Epithelial cell of prostate (primary cell): Measurements from ENCODE around the gene SRL.
"Not testable (repeated sequence)": the region's sequence is repeated elsewhere in the genome, so short reads cannot be mapped to it uniquely, and the experiment has no call there.

Experiments used
- DNase-seq: peaks from one replicate; pipeline ENCODE4 v3.0.0-alpha.2; 2011; ENCODE audit warnings: low read depth, low spot score
- H3K27ac ChIP-seq: fragments of 450-650 bp; 2 replicates; pipeline ENCODE4 v1.5.1; 2017; ENCODE audit warnings: mild to moderate bottlenecking

SRL gene

DNA sequence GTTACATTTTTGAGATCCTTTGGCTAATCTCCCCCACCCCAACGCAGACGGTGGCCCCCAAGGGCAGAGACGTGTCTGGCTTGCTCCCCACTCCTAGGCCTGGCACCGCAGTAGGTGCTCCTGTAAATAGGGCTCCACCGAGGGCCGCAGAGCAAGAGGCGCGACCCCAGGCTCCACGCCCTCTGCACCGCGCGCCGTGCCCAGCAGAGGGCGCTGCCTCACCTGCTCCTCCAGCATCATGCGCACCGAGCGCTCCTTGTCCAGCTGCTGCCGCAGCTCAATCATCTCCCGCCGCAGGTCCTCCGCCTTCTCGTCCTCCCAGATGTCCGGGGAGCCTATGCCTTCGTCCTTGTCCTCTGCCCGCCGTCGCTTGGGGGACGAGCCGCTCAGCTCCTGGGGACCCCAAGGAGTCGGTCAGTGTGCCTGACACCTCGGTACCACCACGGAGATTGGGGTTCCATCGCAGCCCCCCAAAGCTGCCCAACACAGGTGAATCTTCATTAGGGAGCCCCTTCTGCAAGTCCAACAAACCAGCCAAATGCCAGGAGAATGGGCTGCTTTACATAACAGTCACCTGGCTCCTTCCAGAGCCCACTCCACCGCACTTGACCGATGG, 19.8 kb upstream of the SRL start:
- H3K27ac ChIP-seq = no peak overlapping the region
- DNase-seq = no peak

DNA sequence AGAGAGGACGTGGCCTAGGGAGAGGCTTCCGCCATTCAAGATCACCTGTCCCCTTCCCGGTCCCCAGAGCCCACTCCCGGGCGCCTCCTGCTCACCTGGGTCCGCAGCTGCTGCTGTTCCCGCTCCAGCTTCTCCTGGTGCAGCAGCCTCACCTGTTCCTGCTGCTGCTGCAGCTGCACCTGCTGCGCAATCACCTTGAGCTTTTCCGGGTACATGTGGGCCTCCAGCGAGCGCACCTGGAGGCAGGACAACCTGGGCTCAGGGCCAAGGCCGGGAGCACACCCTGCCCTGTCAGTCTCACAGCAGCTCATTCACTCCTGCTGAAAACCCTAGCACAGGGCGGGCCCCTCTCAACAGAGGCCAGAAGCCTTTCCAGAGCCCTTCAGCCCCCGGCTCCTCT, 18.5 kb upstream of the SRL start:
- no peak for DNase-seq
- no peak overlapping the region for H3K27ac ChIP-seq

DNA sequence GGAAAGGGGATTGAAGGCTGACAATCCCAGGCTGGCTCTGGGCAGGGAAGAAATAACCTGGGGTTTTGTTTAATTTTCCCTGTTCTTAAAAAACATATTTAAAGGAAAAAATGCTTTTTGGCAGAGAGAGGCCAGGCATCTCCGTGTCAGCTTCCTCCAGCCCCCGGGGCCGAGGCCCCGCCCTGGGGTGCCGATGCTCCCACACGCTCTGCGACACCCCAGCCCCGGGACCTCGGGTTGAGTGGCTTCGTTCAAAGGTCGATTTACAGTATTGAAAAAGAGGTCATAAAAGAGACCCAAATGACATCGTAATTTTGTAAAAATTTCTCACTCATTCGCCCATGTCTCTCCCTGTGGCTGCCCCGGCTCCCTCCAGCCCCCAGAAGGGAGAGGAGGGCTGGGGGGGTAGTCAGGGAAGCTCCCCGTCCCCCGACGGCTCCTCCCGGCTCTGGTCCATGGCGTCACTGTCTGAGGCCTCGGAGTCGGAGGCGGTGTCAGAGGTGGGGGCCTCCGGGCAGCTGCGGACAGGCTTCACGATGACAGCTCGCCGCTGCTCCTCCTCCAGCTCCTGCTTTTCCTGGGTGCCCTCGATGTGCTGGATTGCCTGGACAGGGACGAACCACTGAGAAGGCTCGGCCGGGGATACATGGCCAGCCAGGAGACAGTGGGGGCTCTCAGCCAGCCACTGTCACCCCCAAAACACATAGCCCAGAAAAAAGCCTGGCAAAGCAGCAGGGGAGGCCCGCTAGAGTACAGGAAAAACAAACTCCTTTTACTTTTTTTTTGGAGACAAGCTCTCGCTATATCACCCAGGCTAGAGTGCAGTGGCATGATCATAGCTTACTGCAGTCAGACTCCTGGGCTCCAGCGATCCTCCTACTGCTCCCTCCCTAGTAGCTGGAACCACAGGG, 16.0 kb upstream of the SRL start:
- DNase-seq = no peak

DNA sequence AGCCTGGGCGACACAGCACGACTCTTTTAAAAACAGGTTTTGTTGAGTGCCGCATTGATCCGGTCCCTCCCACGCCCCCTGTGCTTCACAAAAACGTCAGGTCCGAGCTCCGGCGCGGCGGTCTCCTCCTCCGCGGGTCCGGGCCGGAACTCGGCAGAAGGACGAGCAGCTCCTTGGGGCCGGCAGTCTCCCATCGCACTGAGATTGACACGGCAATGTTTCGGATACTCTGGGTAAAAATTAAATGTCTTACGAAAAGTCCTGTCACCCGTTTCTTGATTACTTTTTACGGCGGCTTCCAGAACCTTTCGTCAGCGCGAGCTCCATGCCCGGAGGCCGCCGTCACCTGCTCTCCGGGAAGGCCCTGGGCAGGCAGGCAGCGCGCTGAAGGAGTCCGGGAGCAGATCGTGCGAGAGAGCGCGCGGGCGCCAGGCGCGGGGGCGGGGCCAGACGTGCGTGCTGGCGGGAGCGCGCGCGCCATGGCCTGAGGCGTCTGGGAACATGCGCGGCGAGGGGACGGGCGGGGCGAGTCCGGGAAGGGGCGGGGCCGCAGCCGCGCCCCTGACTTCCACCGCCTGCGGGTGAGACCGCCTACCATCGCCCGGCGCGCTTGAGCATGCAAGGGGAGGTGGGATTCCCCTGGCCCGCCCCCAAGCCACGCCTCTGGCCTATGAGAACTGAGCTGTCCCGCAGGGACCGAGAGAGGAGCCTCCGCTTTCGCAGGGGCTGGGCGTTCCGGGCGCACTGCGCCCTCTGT, 11.7 kb upstream of the SRL start:
- peak; percentile 93 for DNase-seq
- H3K27ac ChIP-seq = peak overlapping the region; percentile 84

More for the DNA sequence above, 16.0 kb upstream of the SRL start:
- no peak overlapping the region for H3K27ac ChIP-seq

DNA sequence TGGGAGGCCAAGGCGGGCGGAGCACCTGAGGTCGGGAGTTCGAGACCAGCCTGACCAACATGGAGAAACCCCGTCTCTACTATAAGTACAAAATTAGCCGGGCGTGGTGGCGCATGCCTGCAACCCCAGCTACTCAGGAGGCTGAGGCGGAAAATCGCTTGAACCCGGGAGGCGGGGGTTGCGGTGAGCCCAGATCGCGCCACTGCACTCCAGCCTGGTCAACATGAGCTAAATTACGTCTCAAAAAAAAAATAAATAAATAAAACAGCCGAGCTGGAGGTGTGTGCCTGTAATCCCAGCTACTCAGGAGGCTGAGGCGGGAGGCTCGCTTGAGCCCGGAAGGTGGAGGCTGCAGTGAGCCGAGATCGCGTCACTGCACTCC, 11.1 kb upstream of the SRL start:
- peak overlapping the region; percentile 84 for H3K27ac ChIP-seq
- not testable (repeated sequence) for DNase-seq

DNA sequence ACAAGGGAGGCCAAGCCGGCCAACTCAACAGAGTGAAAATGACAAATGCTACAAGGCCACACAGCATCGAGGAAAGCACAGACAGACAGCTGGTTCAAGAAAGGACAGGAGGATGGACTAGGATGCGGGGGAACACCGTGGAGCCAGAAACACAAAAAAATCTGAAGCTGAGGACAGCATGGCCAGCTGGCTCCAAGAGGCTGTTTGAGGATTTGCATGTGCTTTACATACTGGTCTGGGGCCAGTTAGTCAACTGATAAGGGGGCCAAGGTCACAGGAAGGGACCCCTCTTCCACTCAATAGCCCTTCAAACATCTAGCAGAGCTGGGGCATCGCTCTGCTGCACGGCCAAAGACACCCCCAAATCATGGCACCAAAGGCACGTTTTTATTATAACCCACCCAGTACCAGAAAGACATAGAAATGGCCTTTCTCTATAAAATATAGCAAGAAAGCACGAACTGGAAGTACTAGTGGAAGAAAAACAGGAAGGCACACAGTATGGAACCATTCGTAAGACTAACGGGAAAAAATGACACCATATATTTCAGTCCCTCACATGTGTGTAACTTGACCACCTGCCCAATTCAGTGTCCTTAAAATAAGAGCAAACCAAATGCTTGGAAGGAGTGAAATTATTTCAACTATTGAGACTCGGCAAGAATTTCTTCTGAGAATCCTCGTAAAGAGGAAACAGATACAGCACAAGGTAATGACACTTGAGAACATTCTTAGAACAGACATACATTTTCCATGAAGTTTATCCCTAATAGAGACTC, 7.8 kb upstream of the SRL start:
- H3K27ac ChIP-seq = no peak overlapping the region
- no peak for DNase-seq

DNA sequence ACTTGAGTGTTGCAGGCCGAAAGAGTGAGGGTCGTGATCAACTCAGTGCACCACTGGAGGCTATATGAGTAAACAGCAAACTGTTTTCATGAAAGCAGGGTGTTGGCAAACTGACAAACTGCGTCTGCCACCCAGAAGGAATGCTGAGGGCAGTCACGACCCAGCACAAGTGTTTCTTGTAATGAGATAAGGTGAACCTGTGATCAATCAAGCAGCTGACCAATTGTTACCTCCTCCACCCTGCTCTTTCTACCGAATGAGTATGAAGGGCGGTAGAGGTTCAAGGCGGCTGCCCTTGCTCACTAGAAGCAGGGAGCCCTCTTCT, 5.5 kb upstream of the SRL start:
- no peak for DNase-seq
- H3K27ac ChIP-seq = no peak overlapping the region

DNA sequence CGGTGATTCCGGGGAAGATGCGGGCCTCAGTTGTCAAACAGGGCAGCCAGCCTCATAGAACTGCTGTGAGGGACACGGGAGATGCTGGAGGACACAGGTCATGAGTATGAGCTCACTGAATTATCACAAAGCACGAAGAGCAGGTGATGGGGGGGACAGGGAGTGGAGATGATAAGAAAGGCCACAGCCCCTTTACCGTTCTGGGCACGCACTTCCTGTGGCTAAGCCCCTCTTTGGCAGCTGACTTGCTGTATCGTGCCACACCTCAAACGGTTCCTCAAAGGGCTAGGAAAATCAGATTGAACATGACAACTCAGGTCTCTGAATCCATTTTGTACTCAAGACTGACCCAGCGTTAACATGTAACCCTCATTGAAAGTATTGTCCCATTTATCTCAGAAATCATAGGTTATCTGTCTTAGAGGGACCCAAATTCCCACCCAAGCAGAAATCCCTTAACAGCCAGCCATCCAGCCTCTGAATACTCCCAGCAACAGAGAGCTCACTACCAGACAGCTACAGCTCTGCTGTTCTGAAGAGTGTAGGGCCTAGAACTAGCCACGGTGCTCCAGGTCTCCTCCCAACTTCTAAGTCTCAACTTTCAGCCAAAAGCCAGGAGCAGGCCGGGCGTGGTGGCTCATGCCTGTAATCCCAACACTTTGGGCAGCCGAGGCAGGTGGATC, 5.0 kb upstream of the SRL start:
- no peak for DNase-seq
- H3K27ac ChIP-seq = no peak overlapping the region

DNA sequence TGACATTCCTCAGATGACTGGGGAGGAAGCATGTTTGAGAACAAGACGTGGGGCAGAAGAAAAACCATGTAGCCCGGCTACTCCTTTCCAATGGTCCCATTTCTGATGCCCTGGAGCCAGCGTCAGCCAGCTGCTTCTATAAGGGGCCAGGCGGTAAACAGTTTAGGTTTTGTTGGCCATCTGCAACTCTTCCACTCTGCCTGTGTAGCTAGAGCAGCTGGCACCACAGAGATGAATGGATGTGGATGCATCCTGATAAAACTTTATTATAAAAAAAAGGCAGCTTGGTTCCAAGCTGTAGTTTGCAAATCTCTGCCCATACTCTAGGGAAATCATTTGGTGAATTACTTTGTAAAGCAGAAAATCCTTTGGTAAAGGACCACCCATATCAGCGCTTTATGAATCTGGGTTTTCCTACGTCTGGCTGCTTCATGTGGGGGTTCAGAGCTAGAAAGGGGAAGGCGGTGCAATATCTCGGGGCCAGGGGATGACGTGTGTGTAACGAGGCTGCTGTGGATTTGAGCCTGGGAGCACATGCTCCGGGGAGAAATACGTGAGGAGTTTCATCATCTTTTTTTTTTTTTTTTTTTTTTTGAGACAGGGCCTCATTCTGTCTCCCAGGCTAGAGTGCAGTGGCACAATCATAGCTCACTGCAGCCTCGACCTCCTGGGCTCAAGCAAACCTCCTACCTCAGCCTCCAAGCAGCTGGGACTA, 3.4 kb upstream of the SRL start:
- no peak for DNase-seq
- no peak overlapping the region for H3K27ac ChIP-seq

DNA sequence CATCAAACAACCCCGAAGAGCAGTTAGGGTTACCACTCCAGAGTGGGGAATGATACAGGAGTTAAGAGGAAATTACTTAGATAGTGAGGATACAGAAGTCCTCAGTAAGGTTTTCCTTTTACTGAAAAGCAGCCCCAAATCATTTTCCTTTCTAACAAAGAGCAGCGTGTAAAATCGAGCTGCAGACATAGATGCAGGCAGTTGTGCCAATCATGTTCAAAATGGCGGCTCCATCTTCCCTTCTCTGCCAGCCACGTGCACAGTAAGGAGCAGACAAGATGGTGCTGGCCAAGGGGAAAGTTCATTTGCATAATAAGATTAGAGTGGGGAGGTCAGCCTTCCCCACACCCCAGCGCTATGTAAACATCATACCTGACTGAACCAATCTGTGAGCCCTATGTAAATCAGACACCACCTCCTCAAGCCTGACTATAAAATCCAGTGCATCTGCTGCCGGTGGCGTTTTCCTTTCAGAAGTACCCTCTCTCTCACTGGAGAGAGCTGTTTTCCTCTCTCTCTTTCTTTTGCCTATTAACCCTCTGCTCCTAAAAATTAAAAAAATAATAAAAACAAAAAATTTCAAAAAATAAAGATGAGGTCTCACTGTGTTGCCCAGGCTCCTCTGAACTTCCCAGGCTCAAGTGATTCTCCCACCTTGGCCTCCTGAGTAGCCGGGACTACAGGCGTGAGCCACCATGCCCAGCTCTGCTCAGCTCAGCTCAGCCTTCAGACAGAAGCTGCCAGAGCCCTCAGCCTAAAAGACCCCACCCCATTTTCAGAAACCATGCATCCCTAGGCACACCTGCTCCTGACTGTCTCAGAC, 2.6 kb upstream of the SRL start:
- DNase-seq = no peak
- H3K27ac ChIP-seq = no peak overlapping the region

DNA sequence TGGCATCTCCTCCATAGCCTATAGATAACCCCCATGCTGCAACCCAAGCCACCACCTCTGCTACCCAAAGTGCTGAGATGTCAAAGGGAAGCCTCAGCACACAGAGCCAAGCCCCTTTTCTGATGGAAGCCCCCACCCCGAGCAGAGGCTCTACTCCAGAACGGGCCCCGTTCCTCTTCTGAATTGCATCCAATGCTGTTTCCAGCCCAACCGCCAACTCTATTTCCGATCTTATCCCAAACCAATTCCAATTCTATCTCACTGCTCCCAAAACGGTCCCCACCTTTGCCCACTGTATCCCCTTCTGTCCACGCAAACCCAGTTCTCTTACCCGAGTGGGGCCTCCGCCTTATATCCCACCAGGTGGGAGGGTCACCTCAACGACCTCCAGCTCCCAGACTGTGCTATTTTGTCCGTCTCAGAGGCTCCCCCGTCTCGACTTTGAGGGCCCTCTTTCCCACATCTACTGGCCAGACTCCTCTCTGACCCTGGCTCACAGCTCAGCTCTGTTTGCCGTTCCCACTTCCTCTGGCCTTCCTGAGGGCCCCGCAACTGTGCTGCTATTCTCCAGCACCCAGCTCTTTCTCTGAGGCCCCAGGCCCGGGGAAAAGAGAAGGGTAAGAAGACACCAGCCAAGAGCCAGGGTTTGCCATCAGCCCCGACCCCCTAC, 487 bp downstream of the SRL start:
- H3K27ac ChIP-seq = no peak overlapping the region
- no peak for DNase-seq

DNA sequence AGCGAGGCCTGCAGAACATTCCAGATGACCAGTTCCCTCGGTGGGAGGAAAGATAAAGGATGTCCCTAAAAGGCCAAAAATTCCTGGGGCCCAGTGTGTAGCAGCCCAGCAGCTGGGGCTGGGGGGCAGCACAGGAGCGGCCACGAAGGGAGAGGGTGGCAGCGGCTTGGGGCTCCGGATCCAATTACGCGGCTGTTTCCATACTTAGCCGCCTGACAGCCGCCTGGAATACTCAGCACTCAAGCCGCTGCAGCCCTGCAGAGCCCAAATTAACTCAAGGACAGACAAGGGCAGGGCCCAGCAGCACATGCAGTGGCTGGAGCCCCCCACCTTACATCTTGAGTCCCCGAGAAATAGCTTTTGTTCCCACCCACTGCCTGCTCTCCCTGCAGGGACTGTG, 1.3 kb downstream of the SRL start:
- H3K27ac ChIP-seq = no peak overlapping the region
- DNase-seq = no peak

DNA sequence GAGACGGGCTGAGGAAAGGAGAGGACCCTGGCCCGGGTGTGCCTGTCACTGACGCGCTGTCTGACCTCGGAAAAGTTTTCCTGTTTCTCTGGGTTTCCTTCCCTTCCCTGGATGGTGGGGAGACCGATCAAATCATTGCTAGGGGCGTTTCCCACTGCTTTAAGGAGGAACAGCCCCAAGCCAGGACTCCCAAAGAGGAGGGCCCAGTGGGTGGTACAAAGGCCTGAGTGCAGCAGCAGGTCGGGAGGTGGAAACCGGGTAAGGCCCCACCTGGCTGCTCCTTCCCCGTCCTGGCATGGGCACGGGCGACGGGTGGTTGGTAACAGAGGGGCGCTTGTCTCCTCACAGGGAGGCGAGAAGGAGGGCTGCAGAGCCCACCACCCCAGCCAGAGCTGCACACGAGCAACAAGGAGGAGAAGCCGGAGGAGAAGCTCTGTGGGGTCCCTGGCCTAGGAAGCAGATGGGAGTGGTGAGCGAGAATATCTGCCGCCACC, 2.2 kb downstream of the SRL start:
- no peak overlapping the region for H3K27ac ChIP-seq
- DNase-seq = no peak

DNA sequence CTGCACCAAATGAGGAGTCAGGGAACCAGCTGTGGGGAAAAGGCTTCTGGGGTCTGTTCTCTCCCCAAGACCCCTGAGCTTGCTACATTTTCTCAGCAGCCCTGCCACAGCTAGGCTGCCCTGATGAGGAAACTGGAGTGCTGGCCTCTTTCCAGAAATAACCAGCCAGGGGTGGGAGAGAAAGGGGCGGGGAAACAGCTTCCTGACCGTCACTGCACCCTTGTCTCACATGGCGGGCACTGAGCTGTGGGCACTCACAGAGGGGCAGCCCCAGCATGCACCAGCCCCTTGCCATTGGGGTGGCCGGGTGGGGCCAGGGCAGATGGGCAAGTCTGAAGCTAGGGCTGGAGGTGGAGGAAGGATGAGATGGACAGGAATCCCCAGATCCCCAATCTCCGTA, 2.9 kb downstream of the SRL start:
- no peak for DNase-seq
- no peak overlapping the region for H3K27ac ChIP-seq

DNA sequence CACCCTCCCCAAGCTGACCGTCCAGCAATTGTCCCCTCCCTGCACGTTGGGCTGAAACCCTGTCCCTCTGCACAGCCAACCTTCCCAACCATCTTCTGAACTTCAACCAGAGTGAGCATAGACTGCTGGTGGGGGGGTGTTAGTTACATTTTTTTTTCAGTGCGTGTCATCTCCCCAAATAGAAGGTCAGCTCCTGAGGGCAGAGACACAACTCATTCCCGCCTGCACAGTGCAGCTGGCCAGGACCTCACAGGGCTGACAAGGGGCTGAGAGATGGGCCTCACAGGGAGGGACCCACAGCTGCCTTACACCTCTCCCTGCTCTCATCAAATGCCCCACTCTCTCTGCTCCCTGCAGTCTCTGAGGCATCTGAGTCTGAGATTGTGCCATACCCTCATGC, 8.4 kb downstream of the SRL start:
- no peak for DNase-seq
- no peak overlapping the region for H3K27ac ChIP-seq

DNA sequence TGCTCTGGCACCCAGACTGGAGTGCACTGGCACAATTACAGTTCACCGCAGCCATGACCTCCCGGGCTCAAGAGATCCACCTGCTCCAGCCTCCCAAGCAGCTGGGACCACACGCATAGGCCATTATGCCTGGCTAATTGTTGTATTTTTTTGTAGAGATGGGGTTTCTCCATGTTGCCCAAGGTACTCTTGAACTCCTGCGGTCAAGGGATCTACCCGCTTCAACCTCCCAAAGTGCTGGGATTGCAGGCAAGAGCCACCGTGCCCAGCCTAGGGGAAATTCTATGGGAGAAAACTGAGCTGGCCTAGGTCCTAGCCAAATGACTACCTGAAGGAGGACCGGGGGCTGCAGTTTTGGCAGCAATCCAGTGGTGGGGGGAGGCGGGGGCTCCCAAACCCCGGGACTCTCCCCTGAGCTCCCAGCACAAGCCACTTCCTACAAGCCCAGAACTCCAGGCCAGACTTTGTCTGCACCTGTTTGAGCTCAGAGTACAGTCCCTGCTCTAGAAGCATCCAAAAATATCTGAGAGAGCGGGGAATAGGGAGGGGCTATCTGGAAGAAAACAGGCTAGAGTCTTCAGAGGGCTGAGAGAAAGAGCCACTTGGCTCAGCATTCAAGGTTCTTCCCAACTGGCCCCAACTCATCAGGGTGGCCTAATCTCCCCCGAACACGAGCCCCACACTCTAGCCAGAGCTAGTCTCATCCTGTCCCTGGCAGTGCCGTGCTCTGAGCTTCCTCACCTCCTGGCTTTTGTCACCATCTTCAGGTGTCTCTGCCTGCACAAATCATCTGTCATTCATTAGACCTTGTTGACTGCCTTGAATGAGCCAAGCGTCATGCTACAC, 9.1 kb downstream of the SRL start:
- no peak for DNase-seq
- no peak overlapping the region for H3K27ac ChIP-seq

DNA sequence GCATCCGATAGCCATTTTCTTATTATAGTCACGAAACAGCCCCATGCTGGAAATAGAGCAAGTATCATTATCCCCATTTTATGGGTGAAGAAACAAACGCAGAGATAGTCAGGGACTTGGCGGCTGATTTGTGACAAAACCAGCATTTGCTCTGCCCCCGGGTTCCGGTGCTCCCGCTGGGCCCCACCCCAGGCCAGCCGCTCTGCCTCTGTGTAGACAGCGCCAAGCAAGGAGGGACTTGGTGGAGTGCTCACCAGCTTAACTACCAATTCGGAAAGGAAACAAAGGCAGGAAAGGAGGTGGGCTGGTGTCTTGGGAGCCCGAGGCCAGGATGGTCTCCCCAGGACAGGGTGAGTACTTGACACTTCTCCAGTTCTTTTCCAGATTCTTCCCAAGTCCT, 10.0 kb downstream of the SRL start:
- no peak overlapping the region for H3K27ac ChIP-seq
- no peak for DNase-seq
